OCI-LY1 (cell line): ENCODE results near the gene SLC22A15.

Source experiments
- CTCF ChIP-seq: fragments of 200-600 bp; sonication (generic), shearing (Covaris generic); IDR thresholded peaks from 2 replicates; pipeline ENCODE4 v1.5.1; 2017; ENCODE audit warnings: mild to moderate bottlenecking, antibody characterized with exemption, low read length, moderate library complexity, mixed read lengths
- EZH2 ChIP-seq: fragments of 200-600 bp; sonication (generic), shearing (Covaris generic); IDR thresholded peaks from 2 replicates; pipeline ENCODE4 v1.8.0; 2017; ENCODE audit warnings: borderline replicate concordance, mixed run types, mild to moderate bottlenecking, antibody characterized with exemption, low read length, moderate library complexity, mixed read lengths

- TF ChIP-seq CTCF (no peak), EZH2 (no peak)
These were observed 116.6 kb downstream of the SLC22A15 start for GRCh38 chr1:116092752-116093489.
